Effector CD4-positive, alpha-beta T cell (primary cell): ENCODE data around the gene TANK.

Experiments used
- DNase-seq: peaks from one replicate; pipeline ENCODE4 v3.0.0-alpha.2; 2020

The TANK gene

GRCh38 chr2:161134547-161135518 is 25.4 kb upstream of the TANK start:
- no peak for DNase-seq

GRCh38 chr2:161135951-161136593 is 24.2 kb upstream of the TANK start:
- no peak for DNase-seq

GRCh38 chr2:161136696-161137324 is 23.4 kb upstream of the TANK start:
- DNase-seq = peak; percentile 46

- peak; percentile 18 for DNase-seq
These were observed 21.8 kb upstream of the TANK start for GRCh38 chr2:161138429-161138828.

- no peak for DNase-seq
These were observed 20.9 kb upstream of the TANK start for GRCh38 chr2:161139098-161139987.

GRCh38 chr2:161141033-161141432 is 19.2 kb upstream of the TANK start:
- DNase-seq = no peak

GRCh38 chr2:161146209-161146775 is 13.9 kb upstream of the TANK start:
- DNase-seq = no peak

- DNase-seq = no peak
These were observed 13.2 kb upstream of the TANK start for GRCh38 chr2:161146996-161147395.

GRCh38 chr2:161147856-161148255 is 12.4 kb upstream of the TANK start:
- no peak for DNase-seq

- DNase-seq = no peak
These were observed 9.5 kb upstream of the TANK start for GRCh38 chr2:161150704-161151103.

GRCh38 chr2:161152302-161152701 is 7.9 kb upstream of the TANK start:
- DNase-seq = no peak

GRCh38 chr2:161158882-161159281 is 1.3 kb upstream of the TANK start:
- DNase-seq = no peak

- DNase-seq = no peak
These were observed 587 bp upstream of the TANK start for GRCh38 chr2:161159456-161160225.

- DNase-seq = peak; percentile 20
These were observed 962 bp downstream of the TANK start for GRCh38 chr2:161161074-161161706.

GRCh38 chr2:161163440-161163839 is 3.2 kb downstream of the TANK start:
- no peak for DNase-seq

GRCh38 chr2:161164161-161164560 is 3.9 kb downstream of the TANK start:
- DNase-seq = no peak

- no peak for DNase-seq
These were observed 5.0 kb downstream of the TANK start for GRCh38 chr2:161165266-161165665.

- no peak for DNase-seq
These were observed 5.6 kb downstream of the TANK start for GRCh38 chr2:161165811-161166210.

- DNase-seq = peak; percentile 11
These were observed 6.5 kb downstream of the TANK start for GRCh38 chr2:161166538-161167409.

GRCh38 chr2:161169335-161169734 is 9.1 kb downstream of the TANK start:
- no peak for DNase-seq
